Measurements from ENCODE around the gene MROH8. TPM values are rescaled to one million over a fixed set of nuclear protein-coding genes. Genes with fewer than 3 reads are reported as not detected.

Gene MROH8
- total and polyA plus RNA-seq, 2 experiments from 2014 or later = 0.63 to 0.68 TPM

GRCh38 chr20:37102571-37102970 lies 76.8 kb downstream of the MROH8 start:
- Mint-ChIP-seq H3K27me3 (ENCODE audit: insufficient read depth, low read depth, poor library complexity) (peaks cover 2% of the 10 kb centered on the region), H3K9me3 (no peaks in the 10 kb centered on the region), H3K27ac (no peak overlapping the region), H3K4me1 (no peaks in the 10 kb centered on the region), H3K36me3 (ENCODE audit: low read depth) (no peaks in the 10 kb centered on the region), H3K4me3 (no peak overlapping the region)
- DNase-seq (ENCODE audit: low spot score) (no peak), ATAC-seq (no peak)
- H3K79me2 ChIP-seq (replicated peaks; ENCODE audit: insufficient read depth) = no peaks in the 10 kb centered on the region
- TF ChIP-seq JUNB (IDR thresholded peaks at IDR 0.05; ENCODE audit: unreplicated experiment) (no peak), ETS1 (IDR thresholded peaks at IDR 0.05) (no peak), EZH2phosphoT487 (IDR thresholded peaks at IDR 0.05; ENCODE audit: unreplicated experiment) (no peak)
- H4K20me1 ChIP-seq (replicated peaks; ENCODE audit: insufficient read depth) = no peaks in the 10 kb centered on the region
- no peaks in the 10 kb centered on the region for H3K4me1 ChIP-seq (ENCODE audit: insufficient read depth)
- H3K27me3 ChIP-seq (ENCODE audit: insufficient read depth) = no peaks in the 10 kb centered on the region
- H3K4me3 ChIP-seq = no peak overlapping the region
- H3K4me2 ChIP-seq = no peak overlapping the region
- no peaks in the 10 kb centered on the region for H3K9me2 ChIP-seq (ENCODE audit: insufficient read depth)
- peak overlapping the region; percentile 47; the same call in 1 of the 2 replicates for H2AFZ ChIP-seq
- H3F3A ChIP-seq (replicated peaks; ENCODE audit: low read depth) = no peaks in the 10 kb centered on the region
- H3K36me3 ChIP-seq (ENCODE audit: insufficient read depth) = no peaks in the 10 kb centered on the region
- no peak overlapping the region for H3K27ac ChIP-seq (ENCODE audit: low read depth)

DNA sequence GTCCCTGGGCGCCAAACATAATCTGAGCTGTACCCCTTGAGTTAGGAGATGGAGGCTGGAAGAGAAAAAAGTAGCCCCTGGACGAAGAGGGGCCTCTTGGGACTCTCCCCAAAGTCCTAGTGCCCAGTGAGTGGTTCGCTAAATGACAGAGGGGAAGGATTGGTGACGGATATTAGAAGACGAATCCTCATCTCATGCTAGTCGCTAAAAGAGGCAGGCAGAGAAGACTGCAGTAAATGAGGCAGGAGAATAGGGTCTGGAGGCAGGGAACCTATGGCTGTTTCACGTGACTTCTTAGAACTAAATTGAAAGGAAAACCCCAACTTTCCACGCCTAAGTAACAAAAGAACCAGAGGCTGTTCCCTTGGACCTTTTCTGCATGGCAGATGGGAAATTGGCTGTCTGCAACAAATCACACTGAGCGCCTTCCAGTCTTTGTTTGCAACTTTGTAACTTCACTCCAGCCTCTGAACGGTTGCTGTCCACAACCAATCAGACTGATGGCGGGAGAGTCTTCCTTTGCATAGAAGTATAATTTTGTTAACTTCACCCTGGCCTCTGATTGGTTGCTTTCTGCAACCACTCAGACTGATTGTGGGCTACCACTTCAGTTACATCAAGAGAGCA lies 82.8 kb downstream of the MROH8 start:
- ATAC-seq (no peak; the same call in 2 of the 3 replicates), DNase-seq (ENCODE audit: low spot score) (no peak)
- H3K36me3 ChIP-seq (ENCODE audit: insufficient read depth) = no peaks in the 10 kb centered on the region
- peak overlapping the region; percentile 68 for H3K4me3 ChIP-seq
- Mint-ChIP-seq H3K27me3 (ENCODE audit: insufficient read depth, low read depth, poor library complexity) (peaks cover 12% of the 10 kb centered on the region), H3K4me3 (peak overlapping the region; percentile 90), H3K36me3 (ENCODE audit: low read depth) (peaks cover 15% of the 10 kb centered on the region), H3K27ac (peak overlapping the region; percentile 100), H3K4me1 (peaks cover 25% of the 10 kb centered on the region), H3K9me3 (no peaks in the 10 kb centered on the region; the same call in 2 of the 3 replicates)
- no peaks in the 10 kb centered on the region for H3K9me2 ChIP-seq (ENCODE audit: insufficient read depth)
- H3K27me3 ChIP-seq (ENCODE audit: insufficient read depth) = no peaks in the 10 kb centered on the region
- peak overlapping the region; percentile 78 for H3K4me2 ChIP-seq
- peaks cover 20% of the 10 kb centered on the region for H3K4me1 ChIP-seq (ENCODE audit: insufficient read depth)
- H2AFZ ChIP-seq = peak overlapping the region; percentile 81
- no peaks in the 10 kb centered on the region for H3F3A ChIP-seq (replicated peaks; ENCODE audit: low read depth)
- peaks cover 22% of the 10 kb centered on the region for H3K79me2 ChIP-seq (replicated peaks; ENCODE audit: insufficient read depth)
- H4K20me1 ChIP-seq (replicated peaks; ENCODE audit: insufficient read depth) = peaks cover 5% of the 10 kb centered on the region; the same call in 1 of the 2 replicates
- peak overlapping the region; percentile 99; the same call in 1 of the 2 replicates for H3K27ac ChIP-seq (ENCODE audit: low read depth)
- TF ChIP-seq, protein P1, sequence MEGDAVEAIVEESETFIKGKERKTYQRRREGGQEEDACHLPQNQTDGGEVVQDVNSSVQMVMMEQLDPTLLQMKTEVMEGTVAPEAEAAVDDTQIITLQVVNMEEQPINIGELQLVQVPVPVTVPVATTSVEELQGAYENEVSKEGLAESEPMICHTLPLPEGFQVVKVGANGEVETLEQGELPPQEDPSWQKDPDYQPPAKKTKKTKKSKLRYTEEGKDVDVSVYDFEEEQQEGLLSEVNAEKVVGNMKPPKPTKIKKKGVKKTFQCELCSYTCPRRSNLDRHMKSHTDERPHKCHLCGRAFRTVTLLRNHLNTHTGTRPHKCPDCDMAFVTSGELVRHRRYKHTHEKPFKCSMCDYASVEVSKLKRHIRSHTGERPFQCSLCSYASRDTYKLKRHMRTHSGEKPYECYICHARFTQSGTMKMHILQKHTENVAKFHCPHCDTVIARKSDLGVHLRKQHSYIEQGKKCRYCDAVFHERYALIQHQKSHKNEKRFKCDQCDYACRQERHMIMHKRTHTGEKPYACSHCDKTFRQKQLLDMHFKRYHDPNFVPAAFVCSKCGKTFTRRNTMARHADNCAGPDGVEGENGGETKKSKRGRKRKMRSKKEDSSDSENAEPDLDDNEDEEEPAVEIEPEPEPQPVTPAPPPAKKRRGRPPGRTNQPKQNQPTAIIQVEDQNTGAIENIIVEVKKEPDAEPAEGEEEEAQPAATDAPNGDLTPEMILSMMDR (conservative IDR thresholded peaks at IDR 0.05; ENCODE audit: low read depth in 2 of 2) = no peak
- TF ChIP-seq ZNF114 (CRISPR knock-in tag; IDR thresholded peaks at IDR 0.05) (no peak), JUNB (IDR thresholded peaks at IDR 0.05; ENCODE audit: unreplicated experiment) (no peak), NANOG (IDR thresholded peaks at IDR 0.05; ENCODE audit: borderline replicate concordance) (no peak), STAT1 (IDR thresholded peaks at IDR 0.05; ENCODE audit: unreplicated experiment) (no peak), EZH2phosphoT487 (IDR thresholded peaks at IDR 0.05; ENCODE audit: unreplicated experiment) (no peak), ZNF331 (CRISPR knock-in tag; IDR thresholded peaks at IDR 0.05; ENCODE audit: low read depth) (no peak), ETS1 (IDR thresholded peaks at IDR 0.05) (no peak)
- TF ChIP-seq, protein P2, sequence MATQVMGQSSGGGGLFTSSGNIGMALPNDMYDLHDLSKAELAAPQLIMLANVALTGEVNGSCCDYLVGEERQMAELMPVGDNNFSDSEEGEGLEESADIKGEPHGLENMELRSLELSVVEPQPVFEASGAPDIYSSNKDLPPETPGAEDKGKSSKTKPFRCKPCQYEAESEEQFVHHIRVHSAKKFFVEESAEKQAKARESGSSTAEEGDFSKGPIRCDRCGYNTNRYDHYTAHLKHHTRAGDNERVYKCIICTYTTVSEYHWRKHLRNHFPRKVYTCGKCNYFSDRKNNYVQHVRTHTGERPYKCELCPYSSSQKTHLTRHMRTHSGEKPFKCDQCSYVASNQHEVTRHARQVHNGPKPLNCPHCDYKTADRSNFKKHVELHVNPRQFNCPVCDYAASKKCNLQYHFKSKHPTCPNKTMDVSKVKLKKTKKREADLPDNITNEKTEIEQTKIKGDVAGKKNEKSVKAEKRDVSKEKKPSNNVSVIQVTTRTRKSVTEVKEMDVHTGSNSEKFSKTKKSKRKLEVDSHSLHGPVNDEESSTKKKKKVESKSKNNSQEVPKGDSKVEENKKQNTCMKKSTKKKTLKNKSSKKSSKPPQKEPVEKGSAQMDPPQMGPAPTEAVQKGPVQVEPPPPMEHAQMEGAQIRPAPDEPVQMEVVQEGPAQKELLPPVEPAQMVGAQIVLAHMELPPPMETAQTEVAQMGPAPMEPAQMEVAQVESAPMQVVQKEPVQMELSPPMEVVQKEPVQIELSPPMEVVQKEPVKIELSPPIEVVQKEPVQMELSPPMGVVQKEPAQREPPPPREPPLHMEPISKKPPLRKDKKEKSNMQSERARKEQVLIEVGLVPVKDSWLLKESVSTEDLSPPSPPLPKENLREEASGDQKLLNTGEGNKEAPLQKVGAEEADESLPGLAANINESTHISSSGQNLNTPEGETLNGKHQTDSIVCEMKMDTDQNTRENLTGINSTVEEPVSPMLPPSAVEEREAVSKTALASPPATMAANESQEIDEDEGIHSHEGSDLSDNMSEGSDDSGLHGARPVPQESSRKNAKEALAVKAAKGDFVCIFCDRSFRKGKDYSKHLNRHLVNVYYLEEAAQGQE (IDR thresholded peaks at IDR 0.05; ENCODE audit: unreplicated experiment) = no peak
